Panc1 (cell line): Measurements from ENCODE around the gene MTUS2. TPM values are rescaled to one million over a fixed set of nuclear protein-coding genes. Genes with fewer than 3 reads are reported as not detected.

Experiments used
- ATAC-seq: fragments of 200-7000 bp; cut with Tn5 transposase; 2 replicates; pipeline ENCODE4 v1.9.1; 2020; ENCODE audit warnings: mild to moderate bottlenecking, moderate library complexity
- BruUV-seq: library from RNA; stranded (reverse); fragments of 400-500 nt; replicated peaks from 2 replicates; lab custom pipeline; 2021; lab: Mats Ljungman, UMichigan
- CTCF ChIA-PET: fragments of 300-600 bp; sonication (Branson Sonifier 250); formaldehyde crosslinking; loops from one replicate; lab custom pipeline; 2022; ENCODE audit warnings: antibody characterized with exemption; lab: Charles Lee
- POLR2A ChIA-PET: fragments of 300-600 bp; sonication (Branson Sonifier 250); formaldehyde crosslinking; loops from one replicate; lab custom pipeline; 2022; ENCODE audit warnings: antibody characterized with exemption; lab: Charles Lee
- DNase-seq: peaks from one replicate; pipeline ENCODE4 v3.0.0-alpha.2; 2010; ENCODE audit warnings: low read depth, low spot score
- H3K27ac ChIP-seq: 2 replicates; pipeline ENCODE4 v1.5.1; 2011; ENCODE audit warnings: mild to moderate bottlenecking, low read length, inconsistent platforms
- H3K27me3 ChIP-seq: fragments of 200-500 bp; sonication (Bioruptor generic); 2 replicates; pipeline ENCODE4 v1.6.0; 2014; ENCODE audit warnings: low read length, inconsistent platforms; ENCODE audit not compliant: control insufficient read depth, insufficient read depth
- H3K36me3 ChIP-seq: fragments of 200-500 bp; sonication (Bioruptor generic); 2 replicates; pipeline ENCODE4 v1.5.1; 2014; ENCODE audit warnings: inconsistent platforms, mild to moderate bottlenecking, low read length, moderate library complexity; ENCODE audit not compliant: control insufficient read depth, insufficient read depth
- H3K4me1 ChIP-seq: 2 replicates; pipeline ENCODE4 v1.5.1; 2011; ENCODE audit warnings: inconsistent platforms, mild to moderate bottlenecking, low read length, moderate library complexity; ENCODE audit not compliant: control insufficient read depth, insufficient read depth
- H3K4me3 ChIP-seq, 2 experiments: 2 replicates each; pipeline ENCODE4 v1.5.1; 2011 to 2012; ENCODE audit warnings: low read depth in 2 of 2, low read length in 2 of 2, mild to moderate bottlenecking in 2 of 2, inconsistent platforms in 1 of 2, moderate library complexity in 1 of 2
- H3K9me3 ChIP-seq: fragments of 200-500 bp; sonication (Bioruptor generic); 2 replicates; pipeline ENCODE4 v1.5.1; 2014; ENCODE audit warnings: low read depth, mild to moderate bottlenecking, inconsistent platforms, low read length, moderate library complexity; ENCODE audit not compliant: control insufficient read depth, insufficient read depth
- POLR2AphosphoS5 ChIP-seq: IDR thresholded peaks from 2 replicates; pipeline ENCODE4 v1.6.1; 2012; ENCODE audit warnings: mild to moderate bottlenecking, low read depth, low read length, moderate library complexity
- TCF7L2 ChIP-seq: IDR thresholded peaks from 2 replicates; pipeline ENCODE4 v1.6.1; 2011; ENCODE audit warnings: mild to moderate bottlenecking, low read depth, low read length, inconsistent platforms
- in situ Hi-C: cut with HindIII; loops from 2 replicates; pipeline ENCODE4 v1.10.0; 2016; ENCODE audit warnings: low sequenced_read_pairs, low pct_unique_long_range_greater_than_20kb
- intact Hi-C: fragments of 100-400 bp; cut with micrococcal nuclease; formaldehyde crosslinking; loops from one replicate; pipeline ENCODE4 v1.10.0; 2022; ENCODE audit not compliant: unreplicated experiment
- total RNA-seq: library from RNA; stranded (reverse); gene quantifications from one replicate; pipeline ENCODE4 v1.2.1, GENCODE V29; 2021; ENCODE audit not compliant: unreplicated experiment
- TF ChIP-seq, protein P1 (sequence below), 2 experiments: IDR thresholded peaks; 2 replicates each; pipeline ENCODE4 v1.6.1; 2011 to 2012; ENCODE audit warnings: low read depth in 2 of 2, control low read depth in 1 of 2, low read length in 1 of 2, mild to moderate bottlenecking in 1 of 2, moderate library complexity in 1 of 2; ENCODE audit not compliant: insufficient read depth in 1 of 2
- TF ChIP-seq, protein P2 (sequence below): fragments of 450-650 bp; IDR thresholded peaks from 2 replicates; pipeline ENCODE4 v1.5.1; 2017; ENCODE audit warnings: mild to moderate bottlenecking

MTUS2 gene
- total RNA-seq, 1 experiment from 2014 or later = 0.05 TPM

DNA sequence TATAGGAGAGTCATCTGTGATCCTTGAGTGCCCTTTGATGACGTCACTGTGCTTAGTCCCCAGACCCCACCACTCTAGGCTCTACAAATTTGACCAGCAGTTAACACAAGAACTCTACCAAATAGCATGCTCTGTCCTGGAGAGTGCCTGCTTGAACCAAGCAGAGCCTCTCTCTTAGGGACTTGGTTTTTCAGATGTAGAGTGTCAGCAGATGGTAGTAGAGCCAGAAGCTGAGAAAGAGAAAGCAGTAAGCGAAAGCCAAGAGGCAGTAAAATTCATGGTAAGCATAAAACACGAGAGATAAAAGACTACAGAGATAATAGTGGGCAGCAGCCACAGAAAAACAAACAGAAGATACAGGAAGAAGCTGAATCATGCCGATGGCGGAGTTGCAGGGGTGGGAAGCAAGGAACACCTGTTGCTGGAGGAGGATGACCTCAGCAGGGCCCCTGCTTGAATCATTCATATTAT is 582.1 kb downstream of the MTUS2 start:
- Histone ChIP-seq H3K9me3 (no peaks in the 10 kb centered on the region), H3K4me3 (no peak overlapping the region), H3K27ac (no peak overlapping the region), H3K27me3 (peaks cover 6% of the 10 kb centered on the region), H3K4me1 (no peaks in the 10 kb centered on the region), H3K36me3 (no peaks in the 10 kb centered on the region)
- CTCF ChIA-PET = no interaction called here
- TF ChIP-seq TCF7L2 = no peak
- TF ChIP-seq, protein P1, sequence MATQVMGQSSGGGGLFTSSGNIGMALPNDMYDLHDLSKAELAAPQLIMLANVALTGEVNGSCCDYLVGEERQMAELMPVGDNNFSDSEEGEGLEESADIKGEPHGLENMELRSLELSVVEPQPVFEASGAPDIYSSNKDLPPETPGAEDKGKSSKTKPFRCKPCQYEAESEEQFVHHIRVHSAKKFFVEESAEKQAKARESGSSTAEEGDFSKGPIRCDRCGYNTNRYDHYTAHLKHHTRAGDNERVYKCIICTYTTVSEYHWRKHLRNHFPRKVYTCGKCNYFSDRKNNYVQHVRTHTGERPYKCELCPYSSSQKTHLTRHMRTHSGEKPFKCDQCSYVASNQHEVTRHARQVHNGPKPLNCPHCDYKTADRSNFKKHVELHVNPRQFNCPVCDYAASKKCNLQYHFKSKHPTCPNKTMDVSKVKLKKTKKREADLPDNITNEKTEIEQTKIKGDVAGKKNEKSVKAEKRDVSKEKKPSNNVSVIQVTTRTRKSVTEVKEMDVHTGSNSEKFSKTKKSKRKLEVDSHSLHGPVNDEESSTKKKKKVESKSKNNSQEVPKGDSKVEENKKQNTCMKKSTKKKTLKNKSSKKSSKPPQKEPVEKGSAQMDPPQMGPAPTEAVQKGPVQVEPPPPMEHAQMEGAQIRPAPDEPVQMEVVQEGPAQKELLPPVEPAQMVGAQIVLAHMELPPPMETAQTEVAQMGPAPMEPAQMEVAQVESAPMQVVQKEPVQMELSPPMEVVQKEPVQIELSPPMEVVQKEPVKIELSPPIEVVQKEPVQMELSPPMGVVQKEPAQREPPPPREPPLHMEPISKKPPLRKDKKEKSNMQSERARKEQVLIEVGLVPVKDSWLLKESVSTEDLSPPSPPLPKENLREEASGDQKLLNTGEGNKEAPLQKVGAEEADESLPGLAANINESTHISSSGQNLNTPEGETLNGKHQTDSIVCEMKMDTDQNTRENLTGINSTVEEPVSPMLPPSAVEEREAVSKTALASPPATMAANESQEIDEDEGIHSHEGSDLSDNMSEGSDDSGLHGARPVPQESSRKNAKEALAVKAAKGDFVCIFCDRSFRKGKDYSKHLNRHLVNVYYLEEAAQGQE (IDR thresholded peaks at IDR 0.05; ENCODE audit: insufficient read depth in 1 of 2, low read depth in 2 of 2, low read length in 1 of 2) = no peak
- no TSS peak for BruUV-seq
- ATAC-seq (no peak), DNase-seq (no peak)
- in situ Hi-C loops (no loop called here), intact Hi-C loops (no loop called here)
- POLR2A ChIA-PET = no interaction called here

DNA sequence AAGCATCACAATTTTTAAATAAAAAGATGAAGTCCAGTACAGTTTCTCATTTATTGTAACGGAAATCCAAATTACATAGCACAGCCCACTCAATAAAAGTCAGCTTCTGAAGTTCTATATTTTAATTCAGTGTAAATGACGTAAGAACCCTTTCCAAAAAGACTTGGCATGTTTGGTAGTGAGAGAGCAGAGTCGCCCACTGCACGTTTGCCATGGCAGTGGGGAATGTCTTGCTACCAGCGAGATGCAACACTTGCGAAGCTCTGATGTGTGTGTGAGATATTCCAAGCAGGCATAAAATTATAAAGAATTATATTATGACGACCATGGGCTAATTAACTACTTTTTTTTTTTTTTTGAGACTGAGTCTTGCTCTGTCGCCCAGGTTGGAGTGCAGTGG is 585.3 kb downstream of the MTUS2 start:
- POLR2A ChIA-PET = no interaction called here
- no peaks in the 10 kb centered on the region for H3K9me3 ChIP-seq
- DNase-seq = no peak
- H3K36me3 ChIP-seq = no peaks in the 10 kb centered on the region
- CTCF ChIA-PET = no interaction called here
- no TSS peak for BruUV-seq
- TF ChIP-seq POLR2AphosphoS5 (no peak), TCF7L2 (no peak)
- TF ChIP-seq, protein P2, sequence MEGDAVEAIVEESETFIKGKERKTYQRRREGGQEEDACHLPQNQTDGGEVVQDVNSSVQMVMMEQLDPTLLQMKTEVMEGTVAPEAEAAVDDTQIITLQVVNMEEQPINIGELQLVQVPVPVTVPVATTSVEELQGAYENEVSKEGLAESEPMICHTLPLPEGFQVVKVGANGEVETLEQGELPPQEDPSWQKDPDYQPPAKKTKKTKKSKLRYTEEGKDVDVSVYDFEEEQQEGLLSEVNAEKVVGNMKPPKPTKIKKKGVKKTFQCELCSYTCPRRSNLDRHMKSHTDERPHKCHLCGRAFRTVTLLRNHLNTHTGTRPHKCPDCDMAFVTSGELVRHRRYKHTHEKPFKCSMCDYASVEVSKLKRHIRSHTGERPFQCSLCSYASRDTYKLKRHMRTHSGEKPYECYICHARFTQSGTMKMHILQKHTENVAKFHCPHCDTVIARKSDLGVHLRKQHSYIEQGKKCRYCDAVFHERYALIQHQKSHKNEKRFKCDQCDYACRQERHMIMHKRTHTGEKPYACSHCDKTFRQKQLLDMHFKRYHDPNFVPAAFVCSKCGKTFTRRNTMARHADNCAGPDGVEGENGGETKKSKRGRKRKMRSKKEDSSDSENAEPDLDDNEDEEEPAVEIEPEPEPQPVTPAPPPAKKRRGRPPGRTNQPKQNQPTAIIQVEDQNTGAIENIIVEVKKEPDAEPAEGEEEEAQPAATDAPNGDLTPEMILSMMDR = no peak
- TF ChIP-seq, protein P1 (IDR thresholded peaks at IDR 0.05; ENCODE audit: insufficient read depth in 1 of 2, low read depth in 2 of 2, low read length in 1 of 2) = no peak
- peaks cover 3% of the 10 kb centered on the region for H3K27me3 ChIP-seq
- H3K4me1 ChIP-seq = no peaks in the 10 kb centered on the region
- in situ Hi-C loops = no loop called here
- intact Hi-C loops = no loop called here
- no peak for ATAC-seq
- no peak overlapping the region for H3K27ac ChIP-seq
- H3K4me3 ChIP-seq = no peak overlapping the region
